Right lobe of liver (tissue), 4 donors: Measurements from ENCODE around the gene DTX3.

Experiments used
- POLR2A ChIP-seq: fragments of 450-650 bp; IDR thresholded peaks from one replicate; pipeline ENCODE4 v1.6.1; 2017; ENCODE audit warnings: antibody characterized with exemption, mild to moderate bottlenecking
- TF ChIP-seq, protein P1 (sequence below), 4 donors: fragments of 200-600 bp in 3 of 4; fragments of 450-650 bp in 1 of 4; IDR thresholded peaks; one replicate each; pipeline versions ENCODE4 v1.5.1 to v1.8.0; 2016 to 2022; ENCODE audit warnings: antibody characterized with exemption in 4 of 4, mild to moderate bottlenecking in 2 of 4
- donor health status: DM: no; HTN: no; CAD: no.
- donor health status: DM: no; HTN: no; CAD: no.
- donor health status: DM: no; HTN: yes; CAD: no.

DNA sequence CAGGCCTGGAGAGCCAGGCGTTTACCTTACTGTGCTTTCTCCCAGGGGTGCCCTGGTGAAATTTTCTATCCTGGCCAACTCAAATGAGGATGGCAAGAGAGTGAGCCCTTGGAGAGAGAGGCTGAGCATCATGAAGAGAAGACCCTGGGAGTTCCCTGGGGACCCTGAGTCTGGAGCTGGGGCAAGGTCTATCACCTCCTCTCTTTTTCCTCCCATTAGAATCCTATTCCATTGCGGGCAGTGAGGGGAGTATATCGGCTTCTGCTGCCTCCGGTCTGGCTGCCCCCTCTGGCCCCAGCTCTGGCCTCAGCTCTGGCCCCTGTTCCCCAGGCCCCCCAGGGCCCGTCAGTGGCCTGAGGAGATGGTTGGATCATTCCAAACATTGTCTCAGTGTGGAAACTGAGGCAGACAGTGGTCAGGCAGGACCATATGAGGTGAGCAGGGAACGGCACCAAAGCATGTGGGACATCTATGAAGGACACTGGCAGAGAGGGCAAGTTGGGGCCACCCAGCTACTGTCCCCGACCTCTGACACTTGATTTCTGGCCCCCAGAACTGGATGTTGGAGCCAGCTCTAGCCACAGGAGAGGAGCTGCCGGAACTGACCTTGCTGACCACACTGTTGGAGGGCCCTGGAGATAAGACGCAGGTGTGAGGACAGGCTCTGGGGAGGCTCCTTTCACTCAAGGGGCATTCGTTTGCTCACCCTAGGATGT, 8.2 kb downstream of the DTX3 start:
- TF ChIP-seq, protein P1, sequence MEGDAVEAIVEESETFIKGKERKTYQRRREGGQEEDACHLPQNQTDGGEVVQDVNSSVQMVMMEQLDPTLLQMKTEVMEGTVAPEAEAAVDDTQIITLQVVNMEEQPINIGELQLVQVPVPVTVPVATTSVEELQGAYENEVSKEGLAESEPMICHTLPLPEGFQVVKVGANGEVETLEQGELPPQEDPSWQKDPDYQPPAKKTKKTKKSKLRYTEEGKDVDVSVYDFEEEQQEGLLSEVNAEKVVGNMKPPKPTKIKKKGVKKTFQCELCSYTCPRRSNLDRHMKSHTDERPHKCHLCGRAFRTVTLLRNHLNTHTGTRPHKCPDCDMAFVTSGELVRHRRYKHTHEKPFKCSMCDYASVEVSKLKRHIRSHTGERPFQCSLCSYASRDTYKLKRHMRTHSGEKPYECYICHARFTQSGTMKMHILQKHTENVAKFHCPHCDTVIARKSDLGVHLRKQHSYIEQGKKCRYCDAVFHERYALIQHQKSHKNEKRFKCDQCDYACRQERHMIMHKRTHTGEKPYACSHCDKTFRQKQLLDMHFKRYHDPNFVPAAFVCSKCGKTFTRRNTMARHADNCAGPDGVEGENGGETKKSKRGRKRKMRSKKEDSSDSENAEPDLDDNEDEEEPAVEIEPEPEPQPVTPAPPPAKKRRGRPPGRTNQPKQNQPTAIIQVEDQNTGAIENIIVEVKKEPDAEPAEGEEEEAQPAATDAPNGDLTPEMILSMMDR (IDR thresholded peaks at IDR 0.05) = no peak
- no peak for TF ChIP-seq POLR2A
